Gastrocnemius medialis (tissue), 4 donors: ENCODE results near the gene SLC2A4.

Experiments
- CTCF ChIP-seq, 5 experiments: fragments of 450-650 bp in 3 of 5; fragments of 200-600 bp in 2 of 5; sonication (generic) in 2 of 5; IDR thresholded peaks in 4 of 5; conservative IDR thresholded peaks in 1 of 5; 1 replicate in 4 of 5; 2 replicates in 1 of 5; pipeline ENCODE4 v1.5.1; 2016 to 2019; ENCODE audit warnings: antibody characterized with exemption in 5 of 5, mild to moderate bottlenecking in 3 of 5, moderate library complexity in 3 of 5
- POLR2A ChIP-seq, 2 donors: fragments of 450-650 bp; IDR thresholded peaks; one replicate each; pipeline ENCODE4 v1.6.1; 2017; ENCODE audit warnings: antibody characterized with exemption in 2 of 2, mild to moderate bottlenecking in 2 of 2, moderate library complexity in 2 of 2

DNA sequence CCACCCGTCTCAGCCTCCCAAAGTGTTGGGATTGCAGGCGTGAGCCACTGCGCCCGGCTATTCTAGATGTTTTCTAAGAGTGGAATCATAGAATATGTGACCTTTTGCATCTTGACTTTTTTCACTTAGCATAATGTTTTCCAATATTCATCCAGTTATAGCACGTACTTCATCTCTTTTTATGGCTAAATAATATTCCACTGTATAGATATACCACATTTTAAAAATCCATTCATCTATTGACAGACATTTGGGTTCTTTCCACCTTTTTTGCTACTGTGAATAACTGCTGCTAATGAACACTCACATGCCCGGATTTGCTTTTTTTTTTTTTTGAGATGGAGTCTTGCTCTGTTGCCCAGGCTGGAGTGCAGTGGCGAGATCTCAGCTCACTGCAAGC, 22.7 kb downstream of the SLC2A4 start:
- TF ChIP-seq CTCF (IDR thresholded peaks at IDR 0.05 in 4 of 5, conservative IDR thresholded peaks at IDR 0.05 in 1 of 5) (no peak), POLR2A (IDR thresholded peaks at IDR 0.05) (no peak)
